WTC11 (cell line): ENCODE measurements around the gene CST6. TPM values are rescaled to one million over a fixed set of nuclear protein-coding genes. Genes with fewer than 3 reads are reported as not detected.

ENCODE experiments used
- ATAC-seq: fragments of 200-7000 bp; cut with Tn5 transposase; 2 replicates; pipeline ENCODE4 v1.10.0; 2021; ENCODE audit warnings: mild to moderate bottlenecking, moderate library complexity
- CTCF ChIA-PET: fragments of 300-600 bp; sonication (Branson Sonifier 250); formaldehyde crosslinking; loops from one replicate; lab custom pipeline; 2021; ENCODE audit warnings: antibody characterized with exemption; lab: Charles Lee
- POLR2A ChIA-PET: fragments of 350-600 bp; sonication (Branson Sonifier 250); formaldehyde crosslinking; loops from one replicate; lab custom pipeline; 2021; ENCODE audit warnings: antibody characterized with exemption; lab: Charles Lee
- DNase-seq: peaks from one replicate; pipeline ENCODE4 v3.0.0; 2021; ENCODE audit warnings: low spot score
- H3K27ac Mint-ChIP-seq: 2 replicates; pipeline ENCODE4 v1.8.0; 2021; ENCODE audit warnings: mixed read lengths
- H3K27me3 Mint-ChIP-seq: 2 replicates; pipeline ENCODE4 v1.8.0; 2021; ENCODE audit warnings: low read depth, mild to moderate bottlenecking, moderate library complexity, mixed read lengths
- H3K36me3 Mint-ChIP-seq: 2 replicates; pipeline ENCODE4 v1.8.0; 2021; ENCODE audit warnings: mixed read lengths
- H3K4me1 Mint-ChIP-seq: 2 replicates; pipeline ENCODE4 v1.8.0; 2022; ENCODE audit warnings: mixed read lengths
- H3K4me3 Mint-ChIP-seq: 2 replicates; pipeline ENCODE4 v1.8.0; 2021; ENCODE audit warnings: mild to moderate bottlenecking, moderate library complexity, mixed read lengths
- H3K9me3 Mint-ChIP-seq: 2 replicates; pipeline ENCODE4 v1.8.0; 2021; ENCODE audit warnings: mixed read lengths
- AFF4 ChIP-seq: sonication (generic); formaldehyde crosslinking; IDR thresholded peaks from 2 replicates; pipeline ENCODE4 v1.8.1; 2023; ENCODE audit warnings: mild to moderate bottlenecking, missing genetic modification reagents, borderline replicate concordance
- ATF2 ChIP-seq: sonication (generic); formaldehyde crosslinking; IDR thresholded peaks from 2 replicates; pipeline ENCODE4 v1.8.1; 2022; ENCODE audit warnings: low read depth, missing genetic modification reagents, borderline replicate concordance
- CBFB ChIP-seq: sonication (generic); formaldehyde crosslinking; IDR thresholded peaks from 2 replicates; pipeline ENCODE4 v1.8.1; 2022; ENCODE audit warnings: mild to moderate bottlenecking, low read depth, missing genetic modification reagents
- E2F4 ChIP-seq: sonication (generic); formaldehyde crosslinking; IDR thresholded peaks from 2 replicates; pipeline ENCODE4 v1.8.1; 2022; ENCODE audit warnings: low read depth, mild to moderate bottlenecking, moderate library complexity, missing genetic modification reagents, borderline replicate concordance
- ERG ChIP-seq: fragments of 250-450 bp; sonication (Bioruptor Pico); IDR thresholded peaks from 2 replicates; pipeline ENCODE4 v1.8.0; 2021; ENCODE audit warnings: mild to moderate bottlenecking
- FOXK1 ChIP-seq: sonication (generic); formaldehyde crosslinking; IDR thresholded peaks from 2 replicates; pipeline ENCODE4 v1.8.0; 2022; ENCODE audit warnings: mild to moderate bottlenecking, moderate library complexity, missing genetic modification reagents
- GRHL2 ChIP-seq: fragments of 250-450 bp; sonication (Bioruptor Pico); IDR thresholded peaks from 2 replicates; pipeline ENCODE4 v1.8.0; 2022; ENCODE audit warnings: mild to moderate bottlenecking, moderate library complexity; ENCODE audit not compliant: insufficient replicate concordance, severe bottlenecking
- NFATC4 ChIP-seq: fragments of 250-450 bp; sonication (Bioruptor Pico); IDR thresholded peaks from 2 replicates; pipeline ENCODE4 v1.9.0; 2021; ENCODE audit warnings: mild to moderate bottlenecking
- NFE2L1 ChIP-seq: sonication (generic); formaldehyde crosslinking; IDR thresholded peaks from 2 replicates; pipeline ENCODE4 v1.8.1; 2023; ENCODE audit warnings: missing genetic modification reagents
- RELA ChIP-seq: sonication (generic); formaldehyde crosslinking; IDR thresholded peaks from 2 replicates; pipeline ENCODE4 v1.8.1; 2022; ENCODE audit warnings: missing genetic modification reagents, mild to moderate bottlenecking, borderline replicate concordance
- TEAD4 ChIP-seq: sonication (generic); formaldehyde crosslinking; IDR thresholded peaks from 2 replicates; pipeline ENCODE4 v1.8.0; 2022; ENCODE audit warnings: mild to moderate bottlenecking, missing genetic modification reagents
- ZNF219 ChIP-seq: sonication (generic); formaldehyde crosslinking; IDR thresholded peaks from 2 replicates; pipeline ENCODE4 v1.8.0; 2023; ENCODE audit warnings: missing genetic modification reagents, mild to moderate bottlenecking, borderline replicate concordance
- ZNF263 ChIP-seq: sonication (generic); formaldehyde crosslinking; IDR thresholded peaks from 2 replicates; pipeline ENCODE4 v1.8.1; 2022; ENCODE audit warnings: low read depth, mild to moderate bottlenecking, moderate library complexity, missing genetic modification reagents
- ZNF423 ChIP-seq: fragments of 250-450 bp; sonication (Bioruptor Pico); IDR thresholded peaks from 2 replicates; pipeline ENCODE4 v2.1.2; 2022; ENCODE audit warnings: mild to moderate bottlenecking, moderate library complexity
- total RNA-seq: library from RNA; stranded (reverse); gene quantifications from 3 replicates; pipeline ENCODE4 v1.2.3, GENCODE V29; 2021
- TF ChIP-seq, protein P1 (sequence below): sonication (generic); formaldehyde crosslinking; IDR thresholded peaks from 2 replicates; pipeline ENCODE4 v1.8.1; 2022; ENCODE audit warnings: mild to moderate bottlenecking, missing genetic modification reagents, moderate library complexity, borderline replicate concordance
- TF ChIP-seq, protein P2 (sequence below): fragments of 250-450 bp; sonication (Bioruptor Pico); IDR thresholded peaks from 2 replicates; pipeline ENCODE4 v1.9.0; 2021; ENCODE audit warnings: moderate library complexity, mild to moderate bottlenecking, inconsistent platforms, borderline replicate concordance
- TF ChIP-seq, protein P3 (sequence below): sonication (generic); formaldehyde crosslinking; IDR thresholded peaks from 2 replicates; pipeline ENCODE4 v1.8.0; 2022; ENCODE audit warnings: missing genetic modification reagents
- TF ChIP-seq, protein P4 (sequence below): fragments of 250-450 bp; sonication (Bioruptor Pico); IDR thresholded peaks from 2 replicates; pipeline ENCODE4 v1.9.0; 2021; ENCODE audit warnings: mild to moderate bottlenecking, borderline replicate concordance

Gene CST6
- total RNA-seq, 1 experiment from 2014 or later = 0.72 TPM

DNA sequence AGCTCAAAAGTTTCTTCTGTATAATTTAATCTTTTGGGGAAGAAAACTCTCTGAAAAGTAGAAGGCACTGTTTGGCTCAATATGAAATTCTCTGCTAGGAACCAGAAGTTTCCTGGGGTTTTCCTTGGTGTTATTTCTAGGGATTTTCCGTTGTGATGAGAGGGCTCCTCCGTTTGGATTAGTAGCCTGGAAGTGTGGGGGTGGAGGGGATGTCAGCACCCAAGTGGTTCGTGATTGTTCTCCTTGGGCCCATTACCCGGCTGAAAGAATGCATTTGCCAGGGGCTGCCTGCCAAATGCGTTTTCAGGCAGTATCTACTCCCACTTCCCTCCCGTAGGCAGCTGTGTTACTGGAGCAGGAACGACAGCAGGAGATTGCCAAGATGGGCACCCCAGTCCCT lies 44.7 kb downstream of the CST6 start:
- Mint-ChIP-seq H3K27ac (no peak overlapping the region), H3K4me3 (no peak overlapping the region), H3K4me1 (peaks cover 9% of the 10 kb centered on the region), H3K9me3 (no peaks in the 10 kb centered on the region), H3K27me3 (no peaks in the 10 kb centered on the region), H3K36me3 (peaks cover 75% of the 10 kb centered on the region)
- no peak for ATAC-seq
- ChIA-PET POLR2A (no interaction called here), CTCF (interaction anchor here (1.3 kb wide), 1 partner anchor 12 kb away, joined by 3 read pairs; no protein-coding TSS in a partner anchor)
- no peak for DNase-seq
- TF ChIP-seq, protein P1, sequence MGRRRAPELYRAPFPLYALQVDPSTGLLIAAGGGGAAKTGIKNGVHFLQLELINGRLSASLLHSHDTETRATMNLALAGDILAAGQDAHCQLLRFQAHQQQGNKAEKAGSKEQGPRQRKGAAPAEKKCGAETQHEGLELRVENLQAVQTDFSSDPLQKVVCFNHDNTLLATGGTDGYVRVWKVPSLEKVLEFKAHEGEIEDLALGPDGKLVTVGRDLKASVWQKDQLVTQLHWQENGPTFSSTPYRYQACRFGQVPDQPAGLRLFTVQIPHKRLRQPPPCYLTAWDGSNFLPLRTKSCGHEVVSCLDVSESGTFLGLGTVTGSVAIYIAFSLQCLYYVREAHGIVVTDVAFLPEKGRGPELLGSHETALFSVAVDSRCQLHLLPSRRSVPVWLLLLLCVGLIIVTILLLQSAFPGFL = no peak
- TF ChIP-seq ERG (CRISPR knock-in tag) (no peak), ATF2 (CRISPR knock-in tag) (no peak), TEAD4 (no peak), AFF4 (CRISPR knock-in tag) (no peak), ZNF219 (CRISPR knock-in tag) (no peak), ZNF423 (no peak), NFATC4 (no peak), GRHL2 (no peak), ZNF263 (CRISPR knock-in tag) (no peak), FOXK1 (CRISPR knock-in tag) (no peak), NFE2L1 (CRISPR knock-in tag) (no peak), CBFB (no peak), RELA (no peak), E2F4 (CRISPR knock-in tag) (no peak)
- TF ChIP-seq, protein P2, sequence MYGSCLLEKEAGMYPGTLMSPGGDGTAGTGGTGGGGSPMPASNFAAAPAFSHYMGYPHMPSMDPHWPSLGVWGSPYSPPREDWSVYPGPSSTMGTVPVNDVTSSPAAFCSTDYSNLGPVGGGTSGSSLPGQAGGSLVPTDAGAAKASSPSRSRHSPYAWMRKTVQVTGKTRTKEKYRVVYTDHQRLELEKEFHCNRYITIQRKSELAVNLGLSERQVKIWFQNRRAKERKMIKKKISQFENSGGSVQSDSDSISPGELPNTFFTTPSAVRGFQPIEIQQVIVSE (CRISPR knock-in tag) = no peak
- TF ChIP-seq, protein P3, sequence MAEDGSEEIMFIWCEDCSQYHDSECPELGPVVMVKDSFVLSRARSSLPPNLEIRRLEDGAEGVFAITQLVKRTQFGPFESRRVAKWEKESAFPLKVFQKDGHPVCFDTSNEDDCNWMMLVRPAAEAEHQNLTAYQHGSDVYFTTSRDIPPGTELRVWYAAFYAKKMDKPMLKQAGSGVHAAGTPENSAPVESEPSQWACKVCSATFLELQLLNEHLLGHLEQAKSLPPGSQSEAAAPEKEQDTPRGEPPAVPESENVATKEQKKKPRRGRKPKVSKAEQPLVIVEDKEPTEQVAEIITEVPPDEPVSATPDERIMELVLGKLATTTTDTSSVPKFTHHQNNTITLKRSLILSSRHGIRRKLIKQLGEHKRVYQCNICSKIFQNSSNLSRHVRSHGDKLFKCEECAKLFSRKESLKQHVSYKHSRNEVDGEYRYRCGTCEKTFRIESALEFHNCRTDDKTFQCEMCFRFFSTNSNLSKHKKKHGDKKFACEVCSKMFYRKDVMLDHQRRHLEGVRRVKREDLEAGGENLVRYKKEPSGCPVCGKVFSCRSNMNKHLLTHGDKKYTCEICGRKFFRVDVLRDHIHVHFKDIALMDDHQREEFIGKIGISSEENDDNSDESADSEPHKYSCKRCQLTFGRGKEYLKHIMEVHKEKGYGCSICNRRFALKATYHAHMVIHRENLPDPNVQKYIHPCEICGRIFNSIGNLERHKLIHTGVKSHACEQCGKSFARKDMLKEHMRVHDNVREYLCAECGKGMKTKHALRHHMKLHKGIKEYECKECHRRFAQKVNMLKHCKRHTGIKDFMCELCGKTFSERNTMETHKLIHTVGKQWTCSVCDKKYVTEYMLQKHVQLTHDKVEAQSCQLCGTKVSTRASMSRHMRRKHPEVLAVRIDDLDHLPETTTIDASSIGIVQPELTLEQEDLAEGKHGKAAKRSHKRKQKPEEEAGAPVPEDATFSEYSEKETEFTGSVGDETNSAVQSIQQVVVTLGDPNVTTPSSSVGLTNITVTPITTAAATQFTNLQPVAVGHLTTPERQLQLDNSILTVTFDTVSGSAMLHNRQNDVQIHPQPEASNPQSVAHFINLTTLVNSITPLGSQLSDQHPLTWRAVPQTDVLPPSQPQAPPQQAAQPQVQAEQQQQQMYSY (CRISPR knock-in tag) = no peak
- TF ChIP-seq, protein P4, sequence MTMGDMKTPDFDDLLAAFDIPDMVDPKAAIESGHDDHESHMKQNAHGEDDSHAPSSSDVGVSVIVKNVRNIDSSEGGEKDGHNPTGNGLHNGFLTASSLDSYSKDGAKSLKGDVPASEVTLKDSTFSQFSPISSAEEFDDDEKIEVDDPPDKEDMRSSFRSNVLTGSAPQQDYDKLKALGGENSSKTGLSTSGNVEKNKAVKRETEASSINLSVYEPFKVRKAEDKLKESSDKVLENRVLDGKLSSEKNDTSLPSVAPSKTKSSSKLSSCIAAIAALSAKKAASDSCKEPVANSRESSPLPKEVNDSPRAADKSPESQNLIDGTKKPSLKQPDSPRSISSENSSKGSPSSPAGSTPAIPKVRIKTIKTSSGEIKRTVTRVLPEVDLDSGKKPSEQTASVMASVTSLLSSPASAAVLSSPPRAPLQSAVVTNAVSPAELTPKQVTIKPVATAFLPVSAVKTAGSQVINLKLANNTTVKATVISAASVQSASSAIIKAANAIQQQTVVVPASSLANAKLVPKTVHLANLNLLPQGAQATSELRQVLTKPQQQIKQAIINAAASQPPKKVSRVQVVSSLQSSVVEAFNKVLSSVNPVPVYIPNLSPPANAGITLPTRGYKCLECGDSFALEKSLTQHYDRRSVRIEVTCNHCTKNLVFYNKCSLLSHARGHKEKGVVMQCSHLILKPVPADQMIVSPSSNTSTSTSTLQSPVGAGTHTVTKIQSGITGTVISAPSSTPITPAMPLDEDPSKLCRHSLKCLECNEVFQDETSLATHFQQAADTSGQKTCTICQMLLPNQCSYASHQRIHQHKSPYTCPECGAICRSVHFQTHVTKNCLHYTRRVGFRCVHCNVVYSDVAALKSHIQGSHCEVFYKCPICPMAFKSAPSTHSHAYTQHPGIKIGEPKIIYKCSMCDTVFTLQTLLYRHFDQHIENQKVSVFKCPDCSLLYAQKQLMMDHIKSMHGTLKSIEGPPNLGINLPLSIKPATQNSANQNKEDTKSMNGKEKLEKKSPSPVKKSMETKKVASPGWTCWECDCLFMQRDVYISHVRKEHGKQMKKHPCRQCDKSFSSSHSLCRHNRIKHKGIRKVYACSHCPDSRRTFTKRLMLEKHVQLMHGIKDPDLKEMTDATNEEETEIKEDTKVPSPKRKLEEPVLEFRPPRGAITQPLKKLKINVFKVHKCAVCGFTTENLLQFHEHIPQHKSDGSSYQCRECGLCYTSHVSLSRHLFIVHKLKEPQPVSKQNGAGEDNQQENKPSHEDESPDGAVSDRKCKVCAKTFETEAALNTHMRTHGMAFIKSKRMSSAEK (CRISPR knock-in tag) = no peak
